Measurements from ENCODE around the gene PNRC2.

- TF ChIP-seq CTCF (IDR thresholded peaks at IDR 0.05), result no peak
- no peak for TF ChIP-seq EP300 (IDR thresholded peaks at IDR 0.05)
Measured at GRCh38 chr1:23913212-23913880, 46.3 kb upstream of the PNRC2 start, which contains the start of gene CNR2.

Measured in tibial nerve (tissue), 4 donors.